GM23338 (cell line): ENCODE data around the gene KLHL41. TPM values are rescaled to one million over a fixed set of nuclear protein-coding genes. Genes with fewer than 3 reads are reported as not detected.

ENCODE experiments used
- ATAC-seq: fragments of 200-7000 bp; cut with Tn5 transposase; 3 replicates; pipeline ENCODE4 v1.9.1; 2020
- DNase-seq: peaks from one replicate; pipeline ENCODE4 v3.0.0-alpha.2; 2015; ENCODE audit warnings: low spot score
- H2AFZ ChIP-seq: fragments of 200-600 bp; sonication (generic); 2 replicates; pipeline ENCODE4 v1.8.0; 2016; ENCODE audit warnings: antibody characterized with exemption, mild to moderate bottlenecking, moderate library complexity
- H3F3A ChIP-seq: fragments of 200-600 bp; sonication (generic); replicated peaks from 2 replicates; pipeline ENCODE4 v1.8.0; 2017; ENCODE audit warnings: antibody characterized with exemption, mixed run types, low read depth
- H3K27ac ChIP-seq: fragments of 200-600 bp; sonication (generic); 2 replicates; pipeline ENCODE4 v1.6.1; 2016; ENCODE audit warnings: low read depth
- H3K27me3 ChIP-seq: fragments of 200-600 bp; sonication (generic); 2 replicates; pipeline ENCODE4 v1.8.0; 2016; ENCODE audit warnings: mild to moderate bottlenecking, mixed run types, moderate library complexity; ENCODE audit not compliant: insufficient read depth
- H3K36me3 ChIP-seq: fragments of 200-600 bp; sonication (generic); 2 replicates; pipeline ENCODE4 v1.8.0; 2016; ENCODE audit warnings: mild to moderate bottlenecking; ENCODE audit not compliant: insufficient read depth
- H3K4me1 ChIP-seq: fragments of 200-600 bp; sonication (generic); 2 replicates; pipeline ENCODE4 v1.8.0; 2016; ENCODE audit warnings: mild to moderate bottlenecking, moderate library complexity; ENCODE audit not compliant: insufficient read depth
- H3K4me2 ChIP-seq: fragments of 200-600 bp; sonication (generic); 2 replicates; pipeline ENCODE4 v1.7.1; 2017; ENCODE audit warnings: mixed run types
- H3K4me3 ChIP-seq: fragments of 200-600 bp; sonication (generic); 2 replicates; pipeline ENCODE4 v1.6.1; 2016; ENCODE audit warnings: mixed run types
- H3K79me2 ChIP-seq: fragments of 200-600 bp; sonication (generic); replicated peaks from 2 replicates; pipeline ENCODE4 v1.8.0; 2017; ENCODE audit warnings: mild to moderate bottlenecking; ENCODE audit not compliant: insufficient read depth
- H3K9me2 ChIP-seq: fragments of 200-600 bp; sonication (generic); 2 replicates; pipeline ENCODE4 v1.8.0; 2017; ENCODE audit not compliant: insufficient read depth
- H4K20me1 ChIP-seq: fragments of 200-600 bp; sonication (generic); replicated peaks from 2 replicates; pipeline ENCODE4 v1.8.0; 2017; ENCODE audit warnings: mild to moderate bottlenecking; ENCODE audit not compliant: insufficient read depth
- H3K27ac Mint-ChIP-seq: 2 replicates; pipeline ENCODE4 v1.8.0; 2020; ENCODE audit warnings: inconsistent platforms, mild to moderate bottlenecking, moderate library complexity, mixed read lengths
- H3K27me3 Mint-ChIP-seq: 3 replicates; pipeline ENCODE4 v1.8.0; 2022; ENCODE audit warnings: low read depth, mild to moderate bottlenecking, moderate library complexity, mixed read lengths, inconsistent platforms; ENCODE audit not compliant: insufficient read depth, poor library complexity
- H3K36me3 Mint-ChIP-seq: 3 replicates; pipeline ENCODE4 v1.8.0; 2021; ENCODE audit warnings: low read depth, mild to moderate bottlenecking, inconsistent platforms, moderate library complexity, mixed read lengths
- H3K4me1 Mint-ChIP-seq: 3 replicates; pipeline ENCODE4 v1.8.0; 2020; ENCODE audit warnings: mild to moderate bottlenecking, inconsistent platforms, mixed read lengths
- H3K4me3 Mint-ChIP-seq: 3 replicates; pipeline ENCODE4 v1.8.0; 2021; ENCODE audit warnings: moderate library complexity, mild to moderate bottlenecking, inconsistent platforms, mixed read lengths
- H3K9me3 Mint-ChIP-seq: 3 replicates; pipeline ENCODE4 v1.8.0; 2020; ENCODE audit warnings: moderate library complexity, mild to moderate bottlenecking, inconsistent platforms, mixed read lengths
- CREB1 ChIP-seq: fragments of 250-450 bp; sonication (Bioruptor Pico); IDR thresholded peaks from 2 replicates; pipeline ENCODE4 v1.5.0; 2020; ENCODE audit warnings: low read depth, mild to moderate bottlenecking, moderate library complexity
- EZH2 ChIP-seq: fragments of 200-600 bp; sonication (generic); IDR thresholded peaks from one replicate; pipeline ENCODE4 v1.8.0; 2017; ENCODE audit warnings: antibody characterized with exemption, mild to moderate bottlenecking, low read depth; ENCODE audit not compliant: unreplicated experiment
- EZH2phosphoT487 ChIP-seq: fragments of 200-600 bp; sonication (generic); IDR thresholded peaks from one replicate; pipeline ENCODE4 v1.8.1; 2018; ENCODE audit warnings: antibody characterized with exemption; ENCODE audit not compliant: unreplicated experiment
- JUNB ChIP-seq: IDR thresholded peaks from one replicate; pipeline ENCODE4 v1.6.1; 2016; ENCODE audit warnings: antibody characterized with exemption; ENCODE audit not compliant: unreplicated experiment
- NANOG ChIP-seq: IDR thresholded peaks from 2 replicates; pipeline ENCODE4 v1.6.1; 2016; ENCODE audit warnings: antibody characterized with exemption, borderline replicate concordance
- POLR2AphosphoS5 ChIP-seq: IDR thresholded peaks from 2 replicates; pipeline ENCODE4 v1.6.1; 2016; ENCODE audit warnings: antibody characterized with exemption, low read depth
- STAT1 ChIP-seq: IDR thresholded peaks from one replicate; pipeline ENCODE4 v1.6.1; 2016; ENCODE audit warnings: antibody characterized with exemption; ENCODE audit not compliant: unreplicated experiment
- ZNF114 ChIP-seq: fragments of 250-450 bp; sonication (Bioruptor Pico); IDR thresholded peaks from 2 replicates; pipeline ENCODE4 v1.5.0; 2020; ENCODE audit warnings: mild to moderate bottlenecking, moderate library complexity
- ZNF331 ChIP-seq: fragments of 250-450 bp; sonication (Bioruptor Pico); IDR thresholded peaks from 2 replicates; pipeline ENCODE4 v1.5.0; 2020; ENCODE audit warnings: low read depth, mild to moderate bottlenecking, moderate library complexity
- polyA plus RNA-seq: library from polyadenylated mRNA; unstranded; fragments of >200 nt; fragmentation: Nextera tagmentation; extraction: Ambion mirVana; gene quantifications from 2 replicates; pipeline ENCODE4 v1.2.1, GENCODE V29; 2016
- total RNA-seq: library from RNA; depleted of rRNA; stranded (reverse); fragments of >200 nt; shearing (Covaris generic); gene quantifications from 2 replicates; pipeline ENCODE4 v1.2.3, GENCODE V29; 2014
- TF ChIP-seq, protein P1 (sequence below): IDR thresholded peaks from 2 replicates; pipeline ENCODE4 v1.6.1; 2016; ENCODE audit warnings: antibody characterized with exemption
- TF ChIP-seq, protein P2 (sequence below), 2 experiments: fragments of 200-600 bp in 1 of 2; sonication (generic) in 1 of 2; conservative IDR thresholded peaks; 2 replicates each; pipeline versions ENCODE4 v1.5.1 to v1.6.1; 2016 to 2017; ENCODE audit warnings: antibody characterized with exemption in 2 of 2, low read depth in 2 of 2, mild to moderate bottlenecking in 2 of 2, moderate library complexity in 1 of 2
- TF ChIP-seq, protein P3 (sequence below): fragments of 250-450 bp; sonication (Bioruptor Pico); IDR thresholded peaks from 2 replicates; pipeline ENCODE4 v1.5.0; 2020; ENCODE audit warnings: mild to moderate bottlenecking, moderate library complexity
- TF ChIP-seq, protein P4 (sequence below): IDR thresholded peaks from one replicate; pipeline ENCODE4 v1.6.1; 2018; ENCODE audit warnings: antibody characterized with exemption; ENCODE audit not compliant: unreplicated experiment

Gene KLHL41
- total and polyA plus RNA-seq, 2 experiments from 2014 or later: not detected

DNA sequence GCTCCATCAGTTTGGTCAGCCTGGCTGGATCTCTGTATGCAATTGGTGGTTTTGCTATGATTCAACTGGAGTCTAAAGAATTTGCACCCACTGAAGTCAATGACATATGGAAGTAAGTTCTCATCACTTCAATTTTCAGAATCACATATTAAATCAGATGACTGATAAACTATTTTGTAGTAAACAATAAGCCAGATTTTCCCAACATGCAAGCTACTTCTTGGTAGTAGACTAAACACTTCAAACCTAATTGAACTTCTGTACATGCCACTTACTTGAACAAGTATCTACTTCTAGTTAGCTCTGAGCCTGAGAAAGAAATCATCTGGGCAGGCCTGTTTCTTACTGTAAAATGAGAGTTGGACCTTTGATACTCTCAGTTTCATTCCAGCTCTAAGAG, 11.4 kb downstream of the KLHL41 start:
- no peaks in the 10 kb centered on the region for H3K9me3 Mint-ChIP-seq
- H3K4me1 Mint-ChIP-seq: no peaks in the 10 kb centered on the region
- ATAC-seq: no peak
- no peaks in the 10 kb centered on the region for H3K36me3 Mint-ChIP-seq
- TF ChIP-seq, protein P1, sequence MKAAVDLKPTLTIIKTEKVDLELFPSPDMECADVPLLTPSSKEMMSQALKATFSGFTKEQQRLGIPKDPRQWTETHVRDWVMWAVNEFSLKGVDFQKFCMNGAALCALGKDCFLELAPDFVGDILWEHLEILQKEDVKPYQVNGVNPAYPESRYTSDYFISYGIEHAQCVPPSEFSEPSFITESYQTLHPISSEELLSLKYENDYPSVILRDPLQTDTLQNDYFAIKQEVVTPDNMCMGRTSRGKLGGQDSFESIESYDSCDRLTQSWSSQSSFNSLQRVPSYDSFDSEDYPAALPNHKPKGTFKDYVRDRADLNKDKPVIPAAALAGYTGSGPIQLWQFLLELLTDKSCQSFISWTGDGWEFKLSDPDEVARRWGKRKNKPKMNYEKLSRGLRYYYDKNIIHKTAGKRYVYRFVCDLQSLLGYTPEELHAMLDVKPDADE: no peak
- TF ChIP-seq NANOG (no peak), EZH2 (no peak), STAT1 (no peak), POLR2AphosphoS5 (no peak), ZNF114 (CRISPR knock-in tag) (no peak), ZNF331 (CRISPR knock-in tag) (no peak), JUNB (no peak), EZH2phosphoT487 (no peak), CREB1 (no peak)
- TF ChIP-seq, protein P2, sequence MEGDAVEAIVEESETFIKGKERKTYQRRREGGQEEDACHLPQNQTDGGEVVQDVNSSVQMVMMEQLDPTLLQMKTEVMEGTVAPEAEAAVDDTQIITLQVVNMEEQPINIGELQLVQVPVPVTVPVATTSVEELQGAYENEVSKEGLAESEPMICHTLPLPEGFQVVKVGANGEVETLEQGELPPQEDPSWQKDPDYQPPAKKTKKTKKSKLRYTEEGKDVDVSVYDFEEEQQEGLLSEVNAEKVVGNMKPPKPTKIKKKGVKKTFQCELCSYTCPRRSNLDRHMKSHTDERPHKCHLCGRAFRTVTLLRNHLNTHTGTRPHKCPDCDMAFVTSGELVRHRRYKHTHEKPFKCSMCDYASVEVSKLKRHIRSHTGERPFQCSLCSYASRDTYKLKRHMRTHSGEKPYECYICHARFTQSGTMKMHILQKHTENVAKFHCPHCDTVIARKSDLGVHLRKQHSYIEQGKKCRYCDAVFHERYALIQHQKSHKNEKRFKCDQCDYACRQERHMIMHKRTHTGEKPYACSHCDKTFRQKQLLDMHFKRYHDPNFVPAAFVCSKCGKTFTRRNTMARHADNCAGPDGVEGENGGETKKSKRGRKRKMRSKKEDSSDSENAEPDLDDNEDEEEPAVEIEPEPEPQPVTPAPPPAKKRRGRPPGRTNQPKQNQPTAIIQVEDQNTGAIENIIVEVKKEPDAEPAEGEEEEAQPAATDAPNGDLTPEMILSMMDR (conservative IDR thresholded peaks at IDR 0.05; ENCODE audit: low read depth in 2 of 2): no peak
- TF ChIP-seq, protein P3, sequence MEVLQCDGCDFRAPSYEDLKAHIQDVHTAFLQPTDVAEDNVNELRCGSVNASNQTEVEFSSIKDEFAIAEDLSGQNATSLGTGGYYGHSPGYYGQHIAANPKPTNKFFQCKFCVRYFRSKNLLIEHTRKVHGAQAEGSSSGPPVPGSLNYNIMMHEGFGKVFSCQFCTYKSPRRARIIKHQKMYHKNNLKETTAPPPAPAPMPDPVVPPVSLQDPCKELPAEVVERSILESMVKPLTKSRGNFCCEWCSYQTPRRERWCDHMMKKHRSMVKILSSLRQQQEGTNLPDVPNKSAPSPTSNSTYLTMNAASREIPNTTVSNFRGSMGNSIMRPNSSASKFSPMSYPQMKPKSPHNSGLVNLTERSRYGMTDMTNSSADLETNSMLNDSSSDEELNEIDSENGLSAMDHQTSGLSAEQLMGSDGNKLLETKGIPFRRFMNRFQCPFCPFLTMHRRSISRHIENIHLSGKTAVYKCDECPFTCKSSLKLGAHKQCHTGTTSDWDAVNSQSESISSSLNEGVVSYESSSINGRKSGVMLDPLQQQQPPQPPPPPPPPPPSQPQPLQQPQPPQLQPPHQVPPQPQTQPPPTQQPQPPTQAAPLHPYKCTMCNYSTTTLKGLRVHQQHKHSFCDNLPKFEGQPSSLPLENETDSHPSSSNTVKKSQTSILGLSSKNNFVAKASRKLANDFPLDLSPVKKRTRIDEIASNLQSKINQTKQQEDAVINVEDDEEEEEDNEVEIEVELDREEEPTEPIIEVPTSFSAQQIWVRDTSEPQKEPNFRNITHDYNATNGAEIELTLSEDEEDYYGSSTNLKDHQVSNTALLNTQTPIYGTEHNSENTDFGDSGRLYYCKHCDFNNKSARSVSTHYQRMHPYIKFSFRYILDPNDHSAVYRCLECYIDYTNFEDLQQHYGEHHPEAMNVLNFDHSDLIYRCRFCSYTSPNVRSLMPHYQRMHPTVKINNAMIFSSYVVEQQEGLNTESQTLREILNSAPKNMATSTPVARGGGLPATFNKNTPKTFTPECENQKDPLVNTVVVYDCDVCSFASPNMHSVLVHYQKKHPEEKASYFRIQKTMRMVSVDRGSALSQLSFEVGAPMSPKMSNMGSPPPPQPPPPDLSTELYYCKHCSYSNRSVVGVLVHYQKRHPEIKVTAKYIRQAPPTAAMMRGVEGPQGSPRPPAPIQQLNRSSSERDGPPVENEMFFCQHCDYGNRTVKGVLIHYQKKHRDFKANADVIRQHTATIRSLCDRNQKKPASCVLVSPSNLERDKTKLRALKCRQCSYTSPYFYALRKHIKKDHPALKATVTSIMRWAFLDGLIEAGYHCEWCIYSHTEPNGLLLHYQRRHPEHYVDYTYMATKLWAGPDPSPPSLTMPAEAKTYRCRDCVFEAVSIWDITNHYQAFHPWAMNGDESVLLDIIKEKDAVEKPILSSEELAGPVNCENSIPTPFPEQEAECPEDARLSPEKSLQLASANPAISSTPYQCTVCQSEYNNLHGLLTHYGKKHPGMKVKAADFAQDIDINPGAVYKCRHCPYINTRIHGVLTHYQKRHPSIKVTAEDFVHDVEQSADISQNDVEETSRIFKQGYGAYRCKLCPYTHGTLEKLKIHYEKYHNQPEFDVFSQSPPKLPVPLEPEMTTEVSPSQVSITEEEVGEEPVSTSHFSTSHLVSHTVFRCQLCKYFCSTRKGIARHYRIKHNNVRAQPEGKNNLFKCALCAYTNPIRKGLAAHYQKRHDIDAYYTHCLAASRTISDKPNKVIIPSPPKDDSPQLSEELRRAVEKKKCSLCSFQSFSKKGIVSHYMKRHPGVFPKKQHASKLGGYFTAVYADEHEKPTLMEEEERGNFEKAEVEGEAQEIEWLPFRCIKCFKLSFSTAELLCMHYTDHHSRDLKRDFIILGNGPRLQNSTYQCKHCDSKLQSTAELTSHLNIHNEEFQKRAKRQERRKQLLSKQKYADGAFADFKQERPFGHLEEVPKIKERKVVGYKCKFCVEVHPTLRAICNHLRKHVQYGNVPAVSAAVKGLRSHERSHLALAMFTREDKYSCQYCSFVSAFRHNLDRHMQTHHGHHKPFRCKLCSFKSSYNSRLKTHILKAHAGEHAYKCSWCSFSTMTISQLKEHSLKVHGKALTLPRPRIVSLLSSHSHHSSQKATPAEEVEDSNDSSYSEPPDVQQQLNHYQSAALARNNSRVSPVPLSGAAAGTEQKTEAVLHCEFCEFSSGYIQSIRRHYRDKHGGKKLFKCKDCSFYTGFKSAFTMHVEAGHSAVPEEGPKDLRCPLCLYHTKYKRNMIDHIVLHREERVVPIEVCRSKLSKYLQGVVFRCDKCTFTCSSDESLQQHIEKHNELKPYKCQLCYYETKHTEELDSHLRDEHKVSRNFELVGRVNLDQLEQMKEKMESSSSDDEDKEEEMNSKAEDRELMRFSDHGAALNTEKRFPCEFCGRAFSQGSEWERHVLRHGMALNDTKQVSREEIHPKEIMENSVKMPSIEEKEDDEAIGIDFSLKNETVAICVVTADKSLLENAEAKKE (CRISPR knock-in tag): no peak
- TF ChIP-seq, protein P4, sequence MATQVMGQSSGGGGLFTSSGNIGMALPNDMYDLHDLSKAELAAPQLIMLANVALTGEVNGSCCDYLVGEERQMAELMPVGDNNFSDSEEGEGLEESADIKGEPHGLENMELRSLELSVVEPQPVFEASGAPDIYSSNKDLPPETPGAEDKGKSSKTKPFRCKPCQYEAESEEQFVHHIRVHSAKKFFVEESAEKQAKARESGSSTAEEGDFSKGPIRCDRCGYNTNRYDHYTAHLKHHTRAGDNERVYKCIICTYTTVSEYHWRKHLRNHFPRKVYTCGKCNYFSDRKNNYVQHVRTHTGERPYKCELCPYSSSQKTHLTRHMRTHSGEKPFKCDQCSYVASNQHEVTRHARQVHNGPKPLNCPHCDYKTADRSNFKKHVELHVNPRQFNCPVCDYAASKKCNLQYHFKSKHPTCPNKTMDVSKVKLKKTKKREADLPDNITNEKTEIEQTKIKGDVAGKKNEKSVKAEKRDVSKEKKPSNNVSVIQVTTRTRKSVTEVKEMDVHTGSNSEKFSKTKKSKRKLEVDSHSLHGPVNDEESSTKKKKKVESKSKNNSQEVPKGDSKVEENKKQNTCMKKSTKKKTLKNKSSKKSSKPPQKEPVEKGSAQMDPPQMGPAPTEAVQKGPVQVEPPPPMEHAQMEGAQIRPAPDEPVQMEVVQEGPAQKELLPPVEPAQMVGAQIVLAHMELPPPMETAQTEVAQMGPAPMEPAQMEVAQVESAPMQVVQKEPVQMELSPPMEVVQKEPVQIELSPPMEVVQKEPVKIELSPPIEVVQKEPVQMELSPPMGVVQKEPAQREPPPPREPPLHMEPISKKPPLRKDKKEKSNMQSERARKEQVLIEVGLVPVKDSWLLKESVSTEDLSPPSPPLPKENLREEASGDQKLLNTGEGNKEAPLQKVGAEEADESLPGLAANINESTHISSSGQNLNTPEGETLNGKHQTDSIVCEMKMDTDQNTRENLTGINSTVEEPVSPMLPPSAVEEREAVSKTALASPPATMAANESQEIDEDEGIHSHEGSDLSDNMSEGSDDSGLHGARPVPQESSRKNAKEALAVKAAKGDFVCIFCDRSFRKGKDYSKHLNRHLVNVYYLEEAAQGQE: no peak
- Histone ChIP-seq H4K20me1 (no peaks in the 10 kb centered on the region), H3K4me1 (no peaks in the 10 kb centered on the region), H3K9me2 (no peaks in the 10 kb centered on the region), H3K4me3 (no peak overlapping the region), H3K36me3 (no peaks in the 10 kb centered on the region), H3K27me3 (no peaks in the 10 kb centered on the region), H3K79me2 (no peaks in the 10 kb centered on the region), H3K4me2 (no peak overlapping the region), H3K27ac (no peak overlapping the region), H2AFZ (no peak overlapping the region), H3F3A (no peaks in the 10 kb centered on the region)
- H3K27me3 Mint-ChIP-seq: no peaks in the 10 kb centered on the region
- no peak for DNase-seq
- no peak overlapping the region for H3K4me3 Mint-ChIP-seq
- H3K27ac Mint-ChIP-seq: no peak overlapping the region
